GM19193 (cell line): ENCODE measurements around the gene SPR.

Experiments
- POLR2A ChIP-seq: IDR thresholded peaks from 4 replicates; pipeline ENCODE4 v1.6.1; 2011; ENCODE audit not compliant: insufficient read depth, insufficient read length; ENCODE audit errors: extremely low read depth

Gene SPR

GRCh38 chr2:72932045-72932740 lies 45.0 kb downstream of the SPR start:
- no peak for TF ChIP-seq POLR2A

DNA sequence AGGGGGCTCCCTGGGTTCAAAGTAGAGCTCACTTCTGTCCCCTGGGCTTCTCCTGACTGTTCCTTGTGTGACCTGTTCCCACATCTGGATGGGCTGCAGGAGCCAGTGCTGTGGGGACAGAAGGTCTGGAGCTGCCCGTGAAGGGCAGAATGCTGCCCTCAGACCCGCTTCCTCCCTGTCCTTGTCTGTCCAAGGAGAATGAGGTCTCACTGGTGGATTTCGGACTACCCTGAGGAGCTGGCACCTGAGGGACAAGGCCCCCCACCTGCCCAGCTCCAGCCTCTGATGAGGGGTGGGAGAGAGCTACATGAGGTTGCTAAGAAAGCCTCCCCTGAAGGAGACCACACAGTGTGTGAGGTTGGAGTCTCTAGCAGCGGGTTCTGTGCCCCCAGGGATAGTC lies 45.6 kb downstream of the SPR start:
- TF ChIP-seq POLR2A: no peak

DNA sequence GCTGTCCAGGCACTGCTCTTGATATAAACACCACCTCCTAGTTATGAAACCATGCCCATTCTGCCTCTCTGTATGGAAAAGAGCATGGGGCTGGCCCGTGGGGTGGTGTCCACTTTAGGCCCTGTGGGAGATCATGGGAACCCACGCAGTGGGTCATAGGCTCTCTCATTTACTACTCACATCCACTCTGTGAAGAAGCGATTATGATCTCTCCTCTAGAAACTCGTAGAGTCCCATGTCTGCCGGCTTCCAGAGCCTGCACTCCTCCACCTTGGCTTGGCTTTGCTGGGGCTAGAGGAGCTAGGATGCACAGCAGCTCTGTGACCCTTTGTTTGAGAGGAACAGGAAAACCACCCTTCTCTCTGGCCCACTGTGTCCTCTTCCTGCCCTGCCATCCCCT lies 46.0 kb downstream of the SPR start:
- TF ChIP-seq POLR2A: no peak

GRCh38 chr2:72933646-72934151 lies 46.5 kb downstream of the SPR start:
- TF ChIP-seq POLR2A: no peak

GRCh38 chr2:72934683-72935610 lies 47.7 kb downstream of the SPR start:
- no peak for TF ChIP-seq POLR2A

GRCh38 chr2:72935611-72935957 lies 48.4 kb downstream of the SPR start:
- TF ChIP-seq POLR2A: no peak

- no peak for TF ChIP-seq POLR2A
These were observed 49.6 kb downstream of the SPR start for GRCh38 chr2:72936660-72937355.

DNA sequence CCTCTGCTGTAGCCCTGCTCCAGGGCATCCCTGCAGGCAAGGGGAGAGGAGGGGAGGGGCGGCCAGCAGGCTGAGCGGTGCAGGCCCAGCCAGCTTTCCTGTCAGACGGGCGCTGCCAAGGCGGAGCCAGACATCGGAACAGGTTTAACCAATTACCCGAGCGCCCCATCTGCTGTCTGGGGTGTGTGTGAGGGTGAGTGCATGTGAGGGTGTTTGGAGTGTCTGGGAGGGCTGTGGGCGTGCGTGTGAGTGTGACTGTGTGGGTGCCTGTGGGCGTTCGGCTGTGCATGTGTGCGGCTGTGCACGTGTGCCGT lies 50.1 kb downstream of the SPR start:
- TF ChIP-seq POLR2A: no peak

- TF ChIP-seq POLR2A: no peak
These were observed 51.2 kb downstream of the SPR start for GRCh38 chr2:72938455-72938854.

GRCh38 chr2:72940361-72940760 lies 53.2 kb downstream of the SPR start:
- TF ChIP-seq POLR2A: no peak

- no peak for TF ChIP-seq POLR2A
These were observed 53.6 kb downstream of the SPR start for GRCh38 chr2:72940786-72941185.
